Peyer's patch (tissue), 4 donors: Measurements from ENCODE around the gene WNT6.

Experiments
- POLR2A ChIP-seq, 2 donors: fragments of 450-650 bp; IDR thresholded peaks; one replicate each; pipeline ENCODE4 v1.5.1; 2017; ENCODE audit warnings: antibody characterized with exemption in 2 of 2, mild to moderate bottlenecking in 2 of 2, moderate library complexity in 2 of 2
- TF ChIP-seq, protein P1 (sequence below), 6 experiments: fragments of 450-650 bp in 4 of 6; fragments of 200-600 bp in 2 of 6; sonication (generic) in 1 of 6; IDR thresholded peaks; one replicate each; pipeline ENCODE4 v1.5.1; 2017 to 2019; ENCODE audit warnings: antibody characterized with exemption in 6 of 6, mild to moderate bottlenecking in 3 of 6, moderate library complexity in 1 of 6

DNA sequence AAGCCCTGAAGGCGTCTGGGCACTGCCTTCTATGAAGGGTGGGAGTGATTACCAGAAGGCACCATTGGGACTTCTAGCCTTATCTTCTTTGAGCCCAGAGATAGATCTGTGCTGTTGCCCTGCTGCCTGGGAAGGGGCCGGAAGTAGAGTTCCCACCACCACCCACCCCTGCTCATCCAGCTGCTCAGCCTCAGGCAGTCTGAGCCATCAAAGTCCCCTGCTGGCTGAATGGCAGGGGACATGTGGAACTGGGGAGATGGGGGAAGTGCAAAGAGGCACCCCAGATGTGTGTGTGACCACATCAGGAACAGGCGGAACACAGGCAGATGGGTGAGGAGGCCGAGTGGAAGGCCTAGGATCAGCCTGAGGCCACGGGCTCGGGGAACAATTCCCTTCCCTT lies 17.7 kb downstream of the WNT6 start:
- TF ChIP-seq, protein P1, sequence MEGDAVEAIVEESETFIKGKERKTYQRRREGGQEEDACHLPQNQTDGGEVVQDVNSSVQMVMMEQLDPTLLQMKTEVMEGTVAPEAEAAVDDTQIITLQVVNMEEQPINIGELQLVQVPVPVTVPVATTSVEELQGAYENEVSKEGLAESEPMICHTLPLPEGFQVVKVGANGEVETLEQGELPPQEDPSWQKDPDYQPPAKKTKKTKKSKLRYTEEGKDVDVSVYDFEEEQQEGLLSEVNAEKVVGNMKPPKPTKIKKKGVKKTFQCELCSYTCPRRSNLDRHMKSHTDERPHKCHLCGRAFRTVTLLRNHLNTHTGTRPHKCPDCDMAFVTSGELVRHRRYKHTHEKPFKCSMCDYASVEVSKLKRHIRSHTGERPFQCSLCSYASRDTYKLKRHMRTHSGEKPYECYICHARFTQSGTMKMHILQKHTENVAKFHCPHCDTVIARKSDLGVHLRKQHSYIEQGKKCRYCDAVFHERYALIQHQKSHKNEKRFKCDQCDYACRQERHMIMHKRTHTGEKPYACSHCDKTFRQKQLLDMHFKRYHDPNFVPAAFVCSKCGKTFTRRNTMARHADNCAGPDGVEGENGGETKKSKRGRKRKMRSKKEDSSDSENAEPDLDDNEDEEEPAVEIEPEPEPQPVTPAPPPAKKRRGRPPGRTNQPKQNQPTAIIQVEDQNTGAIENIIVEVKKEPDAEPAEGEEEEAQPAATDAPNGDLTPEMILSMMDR (IDR thresholded peaks at IDR 0.05): no peak
- TF ChIP-seq POLR2A (IDR thresholded peaks at IDR 0.05): no peak
